Fibroblast of gingiva (primary cell): ENCODE measurements around the gene TMPRSS13.
"Not testable (repeated sequence)": the region's sequence is repeated elsewhere in the genome, so short reads cannot be mapped to it uniquely, and the experiment has no call there.

Experiments
- DNase-seq: peaks from one replicate; pipeline ENCODE4 v3.0.0-alpha.2; 2011; ENCODE audit warnings: low read depth

TMPRSS13 gene

GRCh38 chr11:117929142-117929915, at the start of gene TMPRSS13:
TMPRSS13 (minus strand) TSS chr11:117929402; CDS start chr11:117929307, 95 bp downstream.
- no peak for DNase-seq

GRCh38 chr11:117978991-117979390, 49.8 kb upstream of the TMPRSS13 start:
- DNase-seq, result no peak

GRCh38 chr11:117978291-117978910, 49.2 kb upstream of the TMPRSS13 start:
- DNase-seq, result not testable (repeated sequence)

GRCh38 chr11:117977612-117978264, 48.5 kb upstream of the TMPRSS13 start:
- DNase-seq, result not testable (repeated sequence)

- DNase-seq, result no peak
Measured at GRCh38 chr11:117977029-117977428, 47.8 kb upstream of the TMPRSS13 start.

GRCh38 chr11:117976445-117976844, 47.2 kb upstream of the TMPRSS13 start:
- DNase-seq, result no peak

GRCh38 chr11:117973503-117973860, 44.3 kb upstream of the TMPRSS13 start:
- DNase-seq, result no peak

GRCh38 chr11:117972629-117973502, 43.7 kb upstream of the TMPRSS13 start:
- DNase-seq, result no peak

GRCh38 chr11:117972044-117972443, 42.8 kb upstream of the TMPRSS13 start:
- no peak for DNase-seq

- no peak for DNase-seq
Measured at GRCh38 chr11:117970400-117971024, 41.3 kb upstream of the TMPRSS13 start.

- DNase-seq, result no peak
Measured at GRCh38 chr11:117969160-117969991, 40.2 kb upstream of the TMPRSS13 start.

- DNase-seq, result no peak
Measured at GRCh38 chr11:117966908-117967307, 37.7 kb upstream of the TMPRSS13 start.

GRCh38 chr11:117962826-117963225, 33.6 kb upstream of the TMPRSS13 start:
- DNase-seq, result no peak

- DNase-seq, result no peak
Measured at GRCh38 chr11:117961896-117962295, 32.7 kb upstream of the TMPRSS13 start.

GRCh38 chr11:117960406-117960805, 31.2 kb upstream of the TMPRSS13 start:
- no peak for DNase-seq

GRCh38 chr11:117959438-117960149, 30.4 kb upstream of the TMPRSS13 start:
- no peak for DNase-seq

- no peak for DNase-seq
Measured at GRCh38 chr11:117958949-117959348, 29.7 kb upstream of the TMPRSS13 start.

- no peak for DNase-seq
Measured at GRCh38 chr11:117953024-117953671, 23.9 kb upstream of the TMPRSS13 start.
